A673 (cell line): ENCODE measurements around the gene LRRC55. TPM values are rescaled to one million over a fixed set of nuclear protein-coding genes. Genes with fewer than 3 reads are reported as not detected.

Source experiments
- BruUV-seq: library from RNA; stranded (reverse); fragments of 400-500 nt; replicated peaks from 2 replicates; lab custom pipeline; 2021; lab: Mats Ljungman, UMichigan
- CTCF ChIA-PET: fragments of 300-600 bp; sonication (Branson Sonifier 250); formaldehyde crosslinking; loops from one replicate; lab custom pipeline; 2022; ENCODE audit warnings: antibody characterized with exemption; lab: Charles Lee
- POLR2A ChIA-PET: fragments of 300-600 bp; sonication (Branson Sonifier 250); formaldehyde crosslinking; loops from one replicate; lab custom pipeline; 2022; ENCODE audit warnings: antibody characterized with exemption; ENCODE audit not compliant: low non-redundant PET; lab: Charles Lee
- DNase-seq: peaks from one replicate; pipeline ENCODE4 v3.0.0-alpha.2; 2015; ENCODE audit warnings: low spot score
- H3K27ac ChIP-seq: fragments of 200-600 bp; sonication (generic); 2 replicates; pipeline ENCODE4 v1.5.1; 2016; ENCODE audit warnings: mixed run types, low read depth, mild to moderate bottlenecking, mixed read lengths, antibody characterized with exemption, low read length; ENCODE audit not compliant: poor library complexity, severe bottlenecking
- H3K27me3 ChIP-seq: fragments of 200-600 bp; sonication (generic); replicated peaks from 2 replicates; pipeline ENCODE4 v1.6.1; 2017; ENCODE audit warnings: mixed run types, low read depth, mild to moderate bottlenecking, mixed read lengths, antibody characterized with exemption, low read length; ENCODE audit not compliant: insufficient read depth, poor library complexity
- H3K36me3 ChIP-seq: fragments of 200-600 bp; sonication (generic); 2 replicates; pipeline ENCODE4 v1.6.1; 2016; ENCODE audit warnings: mixed run types, mild to moderate bottlenecking, mixed read lengths, antibody characterized with exemption, low read length; ENCODE audit not compliant: insufficient read depth, poor library complexity, severe bottlenecking
- H3K4me1 ChIP-seq: fragments of 200-600 bp; sonication (generic); 2 replicates; pipeline ENCODE4 v1.6.1; 2017; ENCODE audit warnings: mixed run types, mild to moderate bottlenecking, mixed read lengths, antibody characterized with exemption, low read length; ENCODE audit not compliant: insufficient read depth, poor library complexity, severe bottlenecking
- H3K4me3 ChIP-seq: fragments of 200-600 bp; sonication (generic); 2 replicates; pipeline ENCODE4 v1.5.1; 2016; ENCODE audit warnings: low read depth, mixed run types, mild to moderate bottlenecking, mixed read lengths, low read length; ENCODE audit not compliant: poor library complexity, severe bottlenecking
- H3K9me3 ChIP-seq: fragments of 200-600 bp; sonication (generic); 2 replicates; pipeline ENCODE4 v1.6.1; 2016; ENCODE audit warnings: mixed run types, low read depth, mild to moderate bottlenecking, mixed read lengths, antibody characterized with exemption, low read length; ENCODE audit not compliant: poor library complexity, severe bottlenecking
- CTCF ChIP-seq: fragments of 300-800, 200-600 bp; sonication (generic); conservative IDR thresholded peaks from 2 replicates; pipeline ENCODE4 v1.5.1; 2017; ENCODE audit warnings: low read depth, mild to moderate bottlenecking, antibody characterized with exemption, low read length, moderate library complexity, mixed read lengths
- EZH2 ChIP-seq: fragments of 200-600 bp; sonication (generic); IDR thresholded peaks from 2 replicates; pipeline ENCODE4 v1.6.1; 2017; ENCODE audit warnings: borderline replicate concordance, low read depth, mild to moderate bottlenecking, mixed read lengths, antibody characterized with exemption, low read length; ENCODE audit not compliant: poor library complexity, severe bottlenecking
- intact Hi-C: fragments of 100-400 bp; cut with micrococcal nuclease; formaldehyde crosslinking; loops from one replicate; pipeline ENCODE4 v1.10.0; 2022; ENCODE audit not compliant: unreplicated experiment
- total RNA-seq: library from RNA; stranded (reverse); gene quantifications from 2 replicates; pipeline ENCODE4 v1.2.3, GENCODE V29; 2021

Gene LRRC55
- total RNA-seq, 1 experiment from 2014 or later, result 3.0 TPM

GRCh38 chr11:57175478-57175877 lies 6.3 kb upstream of the LRRC55 start:
- no peaks in the 10 kb centered on the region for H3K9me3 ChIP-seq
- H3K4me1 ChIP-seq, result no peaks in the 10 kb centered on the region
- H3K36me3 ChIP-seq, result no peaks in the 10 kb centered on the region
- no peak for TF ChIP-seq CTCF
- TF ChIP-seq EZH2, result no peak
- ChIA-PET CTCF (no interaction called here), POLR2A (no interaction called here)
- no peak overlapping the region for H3K4me3 ChIP-seq
- DNase-seq, result no peak
- no TSS peak for BruUV-seq
- intact Hi-C loops, result no loop called here
- peaks cover 10% of the 10 kb centered on the region for H3K27me3 ChIP-seq
- no peak overlapping the region for H3K27ac ChIP-seq

- Histone ChIP-seq H3K4me1 (no peaks in the 10 kb centered on the region), H3K9me3 (no peaks in the 10 kb centered on the region), H3K27me3 (peaks cover 10% of the 10 kb centered on the region), H3K36me3 (no peaks in the 10 kb centered on the region), H3K4me3 (no peak overlapping the region), H3K27ac (no peak overlapping the region)
- no peak for TF ChIP-seq CTCF
- no peak for TF ChIP-seq EZH2
- ChIA-PET CTCF (no interaction called here), POLR2A (no interaction called here)
- DNase-seq, result no peak
- intact Hi-C loops, result no loop called here
- no TSS peak for BruUV-seq
Measured at GRCh38 chr11:57178334-57178733, 3.4 kb upstream of the LRRC55 start.

- intact Hi-C loops, result no loop called here
- ChIA-PET CTCF (no interaction called here), POLR2A (no interaction called here)
- no peak for TF ChIP-seq CTCF
- TF ChIP-seq EZH2, result no peak
- Histone ChIP-seq H3K9me3 (no peaks in the 10 kb centered on the region), H3K4me3 (no peak overlapping the region), H3K36me3 (no peaks in the 10 kb centered on the region), H3K27ac (no peak overlapping the region), H3K27me3 (peaks cover 10% of the 10 kb centered on the region), H3K4me1 (no peaks in the 10 kb centered on the region)
- no peak for DNase-seq
- BruUV-seq, result no TSS peak
Measured at GRCh38 chr11:57179681-57180080, 2.1 kb upstream of the LRRC55 start.
